RKO (cell line): ENCODE measurements around the gene PARD3B.

Experiments
- DNase-seq: peaks from one replicate; pipeline ENCODE4 v3.0.0-alpha.2; 2016; ENCODE audit warnings: low spot score

Gene PARD3B

DNA sequence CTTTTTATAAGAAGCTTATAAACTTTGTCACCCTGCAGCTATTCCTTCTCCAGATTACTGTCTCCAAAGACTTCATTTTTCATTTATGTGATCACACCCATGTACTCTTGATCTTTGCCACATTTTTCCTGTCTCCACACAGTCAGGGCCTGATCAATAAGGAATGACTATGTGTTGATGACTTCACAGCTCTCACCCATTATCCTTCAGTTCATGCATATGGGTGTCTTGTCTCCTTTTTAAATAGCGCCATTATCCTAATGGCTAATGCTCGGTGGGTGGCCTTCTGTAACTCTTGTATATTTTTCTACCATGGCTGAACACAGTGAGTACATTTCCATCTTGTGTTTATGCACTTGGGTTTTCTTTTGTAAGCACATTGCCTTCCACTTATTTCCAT, 801.4 kb downstream of the PARD3B start:
- no peak for DNase-seq

DNA sequence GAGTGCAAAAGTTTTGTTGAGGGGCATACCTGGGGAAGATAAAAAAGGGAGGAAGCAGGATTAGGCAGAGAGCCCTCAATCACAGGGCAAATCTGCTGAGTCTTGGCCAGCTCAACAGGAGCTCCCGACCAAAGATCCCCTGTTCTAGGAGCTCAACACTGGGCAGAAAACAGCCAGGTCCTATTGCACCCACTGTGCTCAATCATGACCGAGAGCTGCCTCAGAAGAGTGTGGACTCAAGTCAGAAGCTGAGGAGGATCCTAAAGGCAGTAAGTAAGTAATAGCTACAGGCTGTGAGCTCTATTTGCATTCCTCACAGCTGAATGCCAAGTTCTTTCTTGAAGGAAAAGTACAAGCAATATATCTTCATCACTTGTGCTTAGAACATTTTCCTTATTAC, 802.6 kb downstream of the PARD3B start:
- DNase-seq: no peak

GRCh38 chr2:205352094-205352493, 806.8 kb downstream of the PARD3B start:
- DNase-seq: no peak

DNA sequence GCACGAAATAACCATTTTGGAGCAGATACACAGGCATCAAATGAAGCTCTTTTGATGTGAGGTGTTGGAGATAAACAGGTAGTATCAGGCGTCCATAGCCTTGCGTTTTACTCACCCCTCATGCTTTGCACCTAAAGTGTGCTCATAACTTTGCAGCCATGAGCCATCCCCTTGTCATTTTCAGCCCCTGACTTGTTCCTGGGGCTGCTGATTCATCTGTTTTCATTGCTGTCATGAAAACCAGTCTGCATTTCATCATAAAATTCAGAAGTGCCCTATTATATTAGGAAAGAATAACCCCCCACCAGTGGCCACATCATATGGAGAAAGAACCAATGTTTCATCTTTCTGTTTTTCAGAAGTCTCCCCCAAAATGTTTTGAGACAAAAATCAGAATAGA, 807.3 kb downstream of the PARD3B start:
- DNase-seq: peak; percentile 12

- DNase-seq: no peak
Measured at GRCh38 chr2:205357732-205358131, 812.5 kb downstream of the PARD3B start.

GRCh38 chr2:205358351-205358815, 813.1 kb downstream of the PARD3B start:
- DNase-seq: no peak

DNA sequence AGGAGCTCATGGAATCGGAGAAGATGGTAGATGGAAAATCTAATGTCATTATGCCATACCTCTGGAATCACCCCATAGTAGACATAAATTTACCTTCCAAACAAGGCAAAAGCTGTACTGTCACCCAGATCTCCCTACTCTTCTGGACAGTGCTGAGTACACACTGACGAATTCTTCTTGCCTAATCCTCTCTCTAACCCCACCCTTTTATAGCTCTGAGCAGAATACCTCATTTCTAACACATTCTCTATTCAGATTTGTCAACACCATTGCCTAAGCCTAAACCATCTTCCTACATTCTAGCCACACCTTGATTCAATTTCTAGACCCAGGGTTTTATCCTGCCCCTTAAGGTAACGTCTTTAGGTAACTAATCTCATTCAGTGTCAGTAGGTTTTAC, 816.0 kb downstream of the PARD3B start:
- DNase-seq: peak; percentile 6

GRCh38 chr2:205361970-205362369, 816.7 kb downstream of the PARD3B start:
- DNase-seq: no peak

DNA sequence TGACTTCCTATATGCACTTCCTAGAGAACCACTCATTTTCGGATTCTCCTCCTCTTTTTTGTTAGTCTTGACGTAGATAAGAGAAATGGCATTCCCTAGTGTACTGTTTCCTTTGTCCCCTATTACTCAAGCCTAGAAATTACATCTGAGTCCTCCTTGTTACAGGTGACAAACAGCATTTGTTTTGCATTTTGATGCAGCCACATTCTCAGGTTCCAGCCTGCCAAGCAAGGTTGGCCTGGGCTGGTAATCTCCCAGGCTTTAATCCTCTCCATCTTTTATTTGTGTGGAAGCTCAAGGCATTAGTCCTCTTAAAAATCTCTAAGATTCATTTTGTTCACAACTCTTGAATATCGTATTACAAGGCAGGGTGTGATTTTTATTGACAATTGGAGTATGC, 819.0 kb downstream of the PARD3B start:
- DNase-seq: no peak

DNA sequence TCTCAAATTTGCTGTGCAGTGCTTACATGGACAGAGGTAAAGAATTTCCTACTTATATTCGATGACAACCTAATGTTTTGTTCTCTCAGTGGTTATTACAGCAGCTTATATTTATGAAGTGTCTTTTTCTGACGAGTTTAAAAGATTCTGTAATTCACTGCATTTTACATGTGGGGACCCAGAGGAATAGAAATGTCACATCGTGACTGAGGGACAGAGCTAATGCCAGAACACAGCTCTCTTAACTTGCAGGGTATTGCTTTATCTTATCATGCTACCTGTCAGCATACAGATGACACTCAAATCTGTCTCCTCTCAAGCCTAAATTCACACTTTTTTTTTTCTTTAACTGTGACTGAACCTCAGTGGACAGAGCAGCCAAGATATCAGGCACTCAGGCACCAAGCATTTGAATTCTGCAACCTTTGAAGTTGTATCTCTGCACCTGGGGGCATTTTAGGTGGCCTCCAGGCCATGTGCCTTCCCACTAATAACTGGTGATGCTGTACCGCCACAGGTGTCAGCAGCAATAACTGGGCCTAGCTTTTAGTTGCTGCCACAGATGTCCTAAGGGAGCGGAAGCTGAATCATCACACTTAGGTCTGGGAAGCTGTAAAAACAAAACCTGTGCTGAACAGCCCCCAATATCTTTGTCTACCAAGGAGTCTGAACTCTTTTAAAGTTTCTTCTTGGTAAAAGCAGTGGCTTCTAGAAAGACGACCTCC, 821.2 kb downstream of the PARD3B start:
- no peak for DNase-seq

GRCh38 chr2:205367331-205367935, 822.2 kb downstream of the PARD3B start:
- DNase-seq: no peak

GRCh38 chr2:205369813-205370212, 824.5 kb downstream of the PARD3B start:
- no peak for DNase-seq

DNA sequence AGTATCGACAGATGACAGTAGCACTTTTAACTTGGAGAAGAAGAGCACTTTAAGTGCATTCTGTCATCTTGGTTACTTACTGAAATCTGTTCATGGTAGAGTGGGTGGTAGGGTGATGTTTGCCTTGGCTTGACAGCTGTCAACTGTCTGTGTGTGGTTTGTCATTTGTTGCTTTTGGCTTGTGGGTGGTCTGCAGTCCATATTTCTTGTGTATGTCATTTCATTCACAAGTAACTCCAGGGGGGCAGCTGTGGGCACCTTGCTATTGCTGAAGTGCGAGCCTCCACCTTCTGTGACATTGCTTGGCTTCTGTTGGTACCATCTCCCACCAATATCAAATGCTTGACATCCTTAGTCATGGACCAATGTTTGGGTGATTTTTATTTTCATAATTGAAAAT, 825.5 kb downstream of the PARD3B start:
- DNase-seq: no peak

GRCh38 chr2:205372141-205372540, 826.9 kb downstream of the PARD3B start:
- DNase-seq: peak; percentile 23

GRCh38 chr2:205375461-205376448, 830.5 kb downstream of the PARD3B start:
- no peak for DNase-seq

- DNase-seq: no peak
Measured at GRCh38 chr2:205377324-205377723, 832.0 kb downstream of the PARD3B start.

GRCh38 chr2:205383601-205384000, 838.3 kb downstream of the PARD3B start:
- no peak for DNase-seq

DNA sequence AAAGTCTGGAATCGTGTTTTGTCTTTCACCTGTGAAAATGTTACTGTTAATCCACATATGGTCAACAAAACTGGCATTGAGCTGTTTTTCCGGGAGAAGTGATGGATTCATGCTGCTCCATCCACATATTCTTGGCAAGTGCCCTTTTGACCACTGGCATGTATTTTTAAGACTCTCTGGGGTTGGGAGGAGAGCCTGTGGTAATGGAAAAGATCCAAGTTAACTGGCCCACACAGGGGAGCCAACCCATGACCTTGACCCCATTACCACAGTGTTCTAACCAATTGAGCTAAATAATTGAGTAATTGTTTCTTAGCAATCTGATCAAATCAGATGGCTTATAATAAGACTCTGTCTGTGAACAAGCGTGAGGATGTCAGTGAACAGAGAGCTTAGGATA, 840.8 kb downstream of the PARD3B start:
- no peak for DNase-seq

DNA sequence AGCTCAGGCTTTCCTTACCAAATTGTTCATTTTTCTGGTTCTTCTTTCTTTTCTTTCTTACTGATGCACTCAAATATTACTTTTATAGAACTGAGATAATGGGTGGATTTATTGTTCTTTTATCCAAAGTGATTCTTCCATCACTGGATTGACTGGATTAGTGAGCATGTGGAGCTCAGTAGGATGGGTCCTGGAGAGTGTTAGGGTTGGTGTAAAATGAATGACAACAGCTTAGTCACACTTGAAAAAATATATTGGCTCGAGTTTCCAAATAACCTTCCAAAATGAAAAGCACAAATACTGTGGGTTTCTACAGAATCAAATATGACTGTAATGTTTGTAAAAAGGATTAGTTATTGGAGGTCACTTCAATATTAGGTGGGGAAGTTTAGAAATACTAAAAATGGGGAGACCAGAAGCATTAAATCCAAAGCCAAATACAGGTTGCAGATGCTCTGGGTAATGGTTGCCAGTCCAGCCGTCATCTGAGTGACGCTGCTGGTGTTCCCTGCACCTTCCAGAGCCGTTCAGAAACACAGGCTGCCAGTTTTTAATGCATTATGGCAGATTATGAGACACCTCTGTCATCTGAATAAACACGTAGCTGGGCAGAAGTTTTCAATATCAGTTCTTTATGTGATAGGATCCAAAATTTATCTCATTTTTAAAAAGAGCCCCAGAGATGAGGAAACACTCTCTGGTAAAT, 842.2 kb downstream of the PARD3B start:
- no peak for DNase-seq

DNA sequence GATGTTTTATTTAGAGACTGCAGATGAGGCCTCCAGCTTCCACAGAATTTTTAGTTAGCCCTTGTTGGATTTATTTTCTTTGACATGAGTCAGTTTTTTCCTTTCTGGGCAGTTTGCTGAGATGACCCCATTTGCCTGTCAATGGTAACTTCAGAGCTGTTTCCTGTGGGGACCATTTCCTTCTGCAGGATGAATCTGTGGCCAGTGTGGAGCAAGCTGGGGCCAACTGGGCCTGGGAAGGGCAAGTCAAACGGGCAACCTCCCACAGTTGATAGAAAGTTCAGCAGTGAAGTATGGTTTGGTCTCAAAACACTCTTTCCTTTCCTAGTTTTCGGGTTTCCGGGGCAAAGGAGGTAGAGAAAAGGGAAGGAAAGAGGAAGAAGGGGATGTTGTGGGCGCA, 845.6 kb downstream of the PARD3B start:
- DNase-seq: no peak

- no peak for DNase-seq
Measured at GRCh38 chr2:205401511-205401910, 856.2 kb downstream of the PARD3B start.

DNA sequence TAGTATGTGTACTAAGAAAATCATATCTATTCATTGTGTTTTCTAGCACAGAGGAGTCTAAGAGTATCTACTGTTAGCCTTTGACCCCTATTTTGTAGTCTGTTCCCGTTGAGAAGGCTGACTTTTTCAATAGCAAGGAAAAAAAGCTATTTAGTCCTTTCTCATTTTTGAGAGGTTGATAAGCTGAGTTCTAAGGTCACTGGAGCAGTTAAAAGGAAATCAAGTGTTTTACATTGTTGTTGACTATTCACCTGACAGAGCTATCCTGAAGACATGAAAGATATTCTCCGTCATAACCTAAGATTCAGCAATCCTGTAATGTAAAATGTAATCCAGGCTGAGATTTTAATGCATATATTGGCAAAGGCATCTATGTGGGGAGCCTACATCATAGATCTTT, 856.7 kb downstream of the PARD3B start:
- no peak for DNase-seq
